ENCODE measurements around the gene ELMO1. TPM values are rescaled to one million over a fixed set of nuclear protein-coding genes. Genes with fewer than 3 reads are reported as not detected.

Gene ELMO1
- polyA plus RNA-seq, 1 experiment = not detected

DNA sequence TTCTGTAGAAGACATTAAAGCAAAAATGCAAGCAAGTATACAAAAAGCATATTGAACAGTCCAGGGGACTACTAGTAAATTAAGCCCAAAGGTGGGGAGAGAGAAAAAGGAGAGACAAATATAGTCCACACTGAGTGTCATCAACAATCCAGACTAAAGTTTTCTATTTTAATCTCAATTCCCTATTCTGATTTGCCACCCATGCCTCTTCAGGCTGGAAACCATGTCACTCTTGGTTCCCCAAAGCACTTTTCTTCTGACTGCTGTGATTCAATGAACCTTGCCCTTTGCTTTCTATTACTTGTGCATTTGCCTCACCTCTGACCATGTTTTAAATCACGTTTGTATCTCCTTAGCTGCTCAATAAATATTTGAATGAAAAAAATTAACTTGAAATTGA is 629.0 kb downstream of the ELMO1 start:
- Histone ChIP-seq H3K36me3 (ENCODE audit: control insufficient read depth, insufficient read depth, low read length) (no peaks in the 10 kb centered on the region), H3K4me3 (ENCODE audit: low read depth, low read length) (no peak overlapping the region), H3K27me3 (ENCODE audit: control insufficient read depth, insufficient read depth, low read length) (no peaks in the 10 kb centered on the region)
- DNase-seq (ENCODE audit: low read depth) = no peak
- POLR2A ChIA-PET = no interaction called here
- TF ChIP-seq, protein P1, sequence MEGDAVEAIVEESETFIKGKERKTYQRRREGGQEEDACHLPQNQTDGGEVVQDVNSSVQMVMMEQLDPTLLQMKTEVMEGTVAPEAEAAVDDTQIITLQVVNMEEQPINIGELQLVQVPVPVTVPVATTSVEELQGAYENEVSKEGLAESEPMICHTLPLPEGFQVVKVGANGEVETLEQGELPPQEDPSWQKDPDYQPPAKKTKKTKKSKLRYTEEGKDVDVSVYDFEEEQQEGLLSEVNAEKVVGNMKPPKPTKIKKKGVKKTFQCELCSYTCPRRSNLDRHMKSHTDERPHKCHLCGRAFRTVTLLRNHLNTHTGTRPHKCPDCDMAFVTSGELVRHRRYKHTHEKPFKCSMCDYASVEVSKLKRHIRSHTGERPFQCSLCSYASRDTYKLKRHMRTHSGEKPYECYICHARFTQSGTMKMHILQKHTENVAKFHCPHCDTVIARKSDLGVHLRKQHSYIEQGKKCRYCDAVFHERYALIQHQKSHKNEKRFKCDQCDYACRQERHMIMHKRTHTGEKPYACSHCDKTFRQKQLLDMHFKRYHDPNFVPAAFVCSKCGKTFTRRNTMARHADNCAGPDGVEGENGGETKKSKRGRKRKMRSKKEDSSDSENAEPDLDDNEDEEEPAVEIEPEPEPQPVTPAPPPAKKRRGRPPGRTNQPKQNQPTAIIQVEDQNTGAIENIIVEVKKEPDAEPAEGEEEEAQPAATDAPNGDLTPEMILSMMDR (IDR thresholded peaks at IDR 0.05; ENCODE audit: insufficient read depth, low read depth, low read length) = no peak
- CTCF ChIA-PET = no interaction called here

DNA sequence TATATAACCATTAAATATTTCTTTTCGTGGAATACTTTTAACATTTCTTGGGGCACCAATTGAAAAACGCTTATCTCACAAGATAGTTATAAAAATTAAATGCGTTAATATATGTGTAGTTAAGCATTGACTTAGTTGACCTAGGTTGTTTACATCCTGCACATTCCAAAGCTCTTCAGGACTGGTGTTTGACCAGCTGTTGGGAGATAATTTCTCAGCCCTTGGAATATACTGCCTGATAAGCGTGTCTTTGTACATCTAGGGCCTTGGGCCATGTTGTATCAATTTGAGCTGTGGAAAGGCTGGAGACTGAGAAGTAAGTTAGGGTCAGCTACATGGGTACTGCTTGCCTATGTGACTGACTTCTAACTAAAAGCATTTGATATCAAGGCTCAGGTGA is 634.4 kb downstream of the ELMO1 start:
- Histone ChIP-seq H3K36me3 (ENCODE audit: control insufficient read depth, insufficient read depth, low read length) (no peaks in the 10 kb centered on the region), H3K27me3 (ENCODE audit: control insufficient read depth, insufficient read depth, low read length) (no peaks in the 10 kb centered on the region), H3K4me3 (ENCODE audit: low read depth, low read length) (no peak overlapping the region)
- CTCF ChIA-PET = no interaction called here
- TF ChIP-seq, protein P1 (IDR thresholded peaks at IDR 0.05; ENCODE audit: insufficient read depth, low read depth, low read length) = no peak
- POLR2A ChIA-PET = no interaction called here
- DNase-seq (ENCODE audit: low read depth) = no peak

DNA sequence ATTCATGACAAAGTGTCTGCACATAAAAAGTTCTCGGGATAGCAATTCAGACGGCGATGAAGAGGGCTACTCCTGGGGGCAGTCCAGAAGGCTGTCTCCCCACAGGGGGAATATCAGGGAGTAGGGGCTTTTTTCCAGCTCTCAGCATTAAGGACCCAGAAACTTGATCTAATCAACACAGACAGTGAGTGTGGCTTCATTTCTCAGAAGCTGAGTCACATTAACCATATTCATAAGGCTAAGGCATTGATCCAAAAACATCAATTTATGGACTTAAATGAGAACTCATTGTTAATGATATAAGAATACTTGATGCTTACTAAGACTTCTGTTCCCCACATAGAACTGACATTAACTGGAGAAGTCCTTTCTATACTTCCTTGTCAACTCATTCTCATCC is 636.9 kb downstream of the ELMO1 start:
- TF ChIP-seq, protein P1 (IDR thresholded peaks at IDR 0.05; ENCODE audit: insufficient read depth, low read depth, low read length) = no peak
- H3K27me3 ChIP-seq (ENCODE audit: control insufficient read depth, insufficient read depth, low read length) = no peaks in the 10 kb centered on the region

DNA sequence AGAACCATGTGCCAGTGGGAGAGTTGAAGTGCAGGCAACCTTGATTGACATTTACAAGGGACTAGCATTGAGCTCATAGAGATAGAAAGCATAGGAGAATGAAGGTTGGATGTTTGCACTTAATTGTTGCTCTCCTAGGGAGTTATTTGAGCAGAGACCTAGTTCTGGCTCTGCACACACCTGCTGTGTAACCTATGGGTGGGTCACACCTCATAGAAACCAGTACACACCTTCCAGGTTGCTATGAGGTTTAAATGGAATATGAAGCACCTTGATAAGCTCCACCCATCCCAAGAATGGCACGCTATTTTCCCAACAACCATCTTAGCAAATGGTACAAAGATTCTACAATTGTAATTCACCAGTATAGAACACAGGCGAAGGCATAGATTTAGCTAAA is 638.2 kb downstream of the ELMO1 start:
- H3K4me3 ChIP-seq (ENCODE audit: low read depth, low read length) = no peak overlapping the region
- TF ChIP-seq, protein P1 (IDR thresholded peaks at IDR 0.05; ENCODE audit: insufficient read depth, low read depth, low read length) = no peak
- ChIA-PET CTCF (interaction anchor here (0.7 kb wide), 1 partner anchor 176 kb away, joined by 3 read pairs; no protein-coding TSS in a partner anchor), POLR2A (no interaction called here)
- no peaks in the 10 kb centered on the region for H3K27me3 ChIP-seq (ENCODE audit: control insufficient read depth, insufficient read depth, low read length)
- no peak for DNase-seq (ENCODE audit: low read depth)
- H3K36me3 ChIP-seq (ENCODE audit: control insufficient read depth, insufficient read depth, low read length) = no peaks in the 10 kb centered on the region

More for the DNA sequence above, 636.9 kb downstream of the ELMO1 start:
- POLR2A ChIA-PET = no interaction called here
- Histone ChIP-seq H3K36me3 (ENCODE audit: control insufficient read depth, insufficient read depth, low read length) (no peaks in the 10 kb centered on the region), H3K4me3 (ENCODE audit: low read depth, low read length) (no peak overlapping the region)
- CTCF ChIA-PET = interaction anchor here (0.7 kb wide), 1 partner anchor 1156 kb away, joined by 3 read pairs; no protein-coding TSS in a partner anchor
- no peak for DNase-seq (ENCODE audit: low read depth)

DNA sequence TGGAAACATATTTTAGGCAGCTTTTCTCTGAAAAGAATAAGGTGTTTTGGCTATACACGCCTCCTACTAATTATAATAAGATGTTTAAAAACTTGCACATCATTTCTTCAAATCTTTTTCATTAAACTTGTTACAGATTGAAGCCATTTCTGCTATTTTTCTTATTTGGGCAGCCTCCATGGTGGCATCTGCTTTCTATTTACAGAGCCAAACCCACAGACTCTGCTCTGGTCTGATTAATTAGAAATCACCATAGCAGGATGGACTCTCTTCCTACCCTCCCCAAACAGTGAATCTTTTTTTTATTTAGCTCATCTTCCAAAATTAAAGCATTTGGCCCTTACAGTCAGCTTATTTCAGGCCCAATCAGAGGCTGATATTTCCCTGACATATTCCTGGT is 638.6 kb downstream of the ELMO1 start:
- H3K4me3 ChIP-seq (ENCODE audit: low read depth, low read length) = no peak overlapping the region
- TF ChIP-seq, protein P1 (IDR thresholded peaks at IDR 0.05; ENCODE audit: insufficient read depth, low read depth, low read length) = no peak
- H3K27me3 ChIP-seq (ENCODE audit: control insufficient read depth, insufficient read depth, low read length) = no peaks in the 10 kb centered on the region
- H3K36me3 ChIP-seq (ENCODE audit: control insufficient read depth, insufficient read depth, low read length) = no peaks in the 10 kb centered on the region
- no peak for DNase-seq (ENCODE audit: low read depth)
- ChIA-PET CTCF (interaction anchor here (0.7 kb wide), 1 partner anchor 176 kb away, joined by 3 read pairs; no protein-coding TSS in a partner anchor), POLR2A (no interaction called here)

Data from BJ (cell line).